ENCODE measurements around the gene RICTOR.

Gene RICTOR

DNA sequence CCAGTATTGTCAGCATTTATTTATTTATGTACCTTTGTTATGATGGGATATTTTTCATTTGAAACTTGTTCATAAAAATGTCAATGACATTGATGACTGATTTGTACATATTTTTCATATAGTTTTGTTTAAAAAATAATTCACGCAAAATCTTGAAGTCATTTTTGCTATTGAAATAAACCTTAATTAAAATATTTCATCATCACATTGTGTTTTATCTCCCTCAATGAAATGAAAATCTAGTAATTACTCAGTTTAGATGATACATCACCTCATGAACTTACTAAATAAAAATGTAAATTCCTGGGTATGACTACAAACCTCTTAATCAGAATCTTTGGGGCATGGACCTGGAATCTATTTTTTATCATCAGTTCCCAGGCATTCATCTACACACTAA is 138.8 kb downstream of the RICTOR start:
- no peak for TF ChIP-seq GATA2 (IDR thresholded peaks at IDR 0.05; ENCODE audit: low read depth, low read length)
- no peak for TF ChIP-seq GATA3 (IDR thresholded peaks at IDR 0.05; ENCODE audit: low read depth, low read length)

DNA sequence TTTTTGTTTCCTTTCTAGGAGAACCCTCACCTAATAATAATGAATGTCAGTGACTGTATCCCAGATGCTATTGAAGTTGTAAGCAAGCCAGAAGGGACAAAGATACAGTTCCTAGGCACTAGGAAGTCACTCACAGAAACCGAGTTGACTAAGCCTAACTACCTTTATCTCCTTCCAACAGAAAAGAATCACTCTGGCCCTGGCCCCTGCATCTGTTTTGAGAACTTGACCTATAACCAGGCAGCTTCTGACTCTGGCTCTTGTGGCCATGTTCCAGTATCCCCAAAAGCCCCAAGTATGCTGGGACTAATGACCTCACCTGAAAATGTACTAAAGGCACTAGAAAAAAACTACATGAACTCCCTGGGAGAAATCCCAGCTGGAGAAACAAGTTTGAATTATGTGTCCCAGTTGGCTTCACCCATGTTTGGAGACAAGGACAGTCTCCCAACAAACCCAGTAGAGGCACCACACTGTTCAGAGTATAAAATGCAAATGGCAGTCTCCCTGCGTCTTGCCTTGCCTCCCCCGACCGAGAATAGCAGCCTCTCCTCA is 141.3 kb downstream of the RICTOR start:
- no peak for TF ChIP-seq GATA2 (IDR thresholded peaks at IDR 0.05; ENCODE audit: low read depth, low read length)
- TF ChIP-seq GATA3 (IDR thresholded peaks at IDR 0.05; ENCODE audit: low read depth, low read length) = no peak

DNA sequence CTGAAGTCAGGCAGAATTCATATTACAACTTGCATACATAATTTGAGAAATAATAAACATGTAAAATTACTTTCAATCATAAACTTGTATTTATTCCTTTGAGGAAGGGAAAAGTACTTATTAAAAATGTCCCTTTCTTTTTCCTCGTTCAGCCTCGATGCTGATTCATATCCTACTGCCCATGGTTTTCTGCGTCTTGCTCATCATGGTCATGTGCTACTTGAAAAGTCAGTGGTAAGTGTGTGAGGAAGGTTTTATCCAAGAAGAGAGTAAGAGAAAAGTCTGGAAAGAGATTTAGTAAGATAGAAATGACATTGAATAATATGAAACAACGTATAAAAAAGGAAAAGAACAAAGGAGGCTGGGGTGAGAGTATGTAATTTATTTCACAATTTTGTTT is 142.5 kb downstream of the RICTOR start:
- TF ChIP-seq GATA2 (IDR thresholded peaks at IDR 0.05; ENCODE audit: low read depth, low read length) = no peak

DNA sequence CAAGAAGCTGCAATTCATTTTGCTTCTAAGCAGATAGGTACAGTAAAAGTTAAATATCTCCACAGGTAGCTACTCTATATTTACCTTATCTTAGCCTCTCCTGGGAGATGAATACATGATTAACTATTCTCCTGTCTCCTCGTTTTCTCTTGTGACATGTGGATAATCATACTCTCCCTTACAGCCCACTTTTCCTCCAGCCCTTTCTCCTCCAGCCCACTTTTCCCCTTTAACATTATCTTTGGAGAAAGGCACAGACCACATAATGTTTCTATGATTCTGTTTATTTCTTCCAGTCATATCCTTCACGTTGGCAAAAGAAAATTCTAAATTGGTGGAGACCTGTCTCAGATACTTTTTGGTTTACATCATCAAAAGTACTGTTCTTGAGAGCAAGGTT is 144.4 kb downstream of the RICTOR start:
- TF ChIP-seq GATA3 (IDR thresholded peaks at IDR 0.05; ENCODE audit: low read depth, low read length) (no peak), GATA2 (IDR thresholded peaks at IDR 0.05; ENCODE audit: low read depth, low read length) (no peak)

DNA sequence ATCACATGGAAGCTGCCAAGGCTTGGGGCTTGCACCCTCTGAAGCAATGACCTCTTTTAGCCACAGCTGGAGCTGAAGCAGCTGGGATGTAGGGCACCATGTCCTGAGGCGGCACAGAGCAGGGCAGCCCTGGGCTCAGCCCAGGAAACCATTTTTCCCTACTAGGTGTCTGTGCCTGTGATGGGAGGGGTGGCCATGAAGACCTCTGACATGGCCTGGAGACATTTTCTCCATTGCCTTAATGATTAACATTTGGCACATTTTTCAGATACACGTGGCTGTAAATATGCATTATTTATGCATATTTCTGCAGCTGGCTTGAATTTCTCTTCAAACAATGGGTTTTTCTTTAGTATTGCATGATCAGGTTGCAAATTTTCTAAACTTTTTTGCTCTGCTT is 146.7 kb downstream of the RICTOR start:
- TF ChIP-seq GATA3 (IDR thresholded peaks at IDR 0.05; ENCODE audit: low read depth, low read length) = no peak
- no peak for TF ChIP-seq GATA2 (IDR thresholded peaks at IDR 0.05; ENCODE audit: low read depth, low read length)

DNA sequence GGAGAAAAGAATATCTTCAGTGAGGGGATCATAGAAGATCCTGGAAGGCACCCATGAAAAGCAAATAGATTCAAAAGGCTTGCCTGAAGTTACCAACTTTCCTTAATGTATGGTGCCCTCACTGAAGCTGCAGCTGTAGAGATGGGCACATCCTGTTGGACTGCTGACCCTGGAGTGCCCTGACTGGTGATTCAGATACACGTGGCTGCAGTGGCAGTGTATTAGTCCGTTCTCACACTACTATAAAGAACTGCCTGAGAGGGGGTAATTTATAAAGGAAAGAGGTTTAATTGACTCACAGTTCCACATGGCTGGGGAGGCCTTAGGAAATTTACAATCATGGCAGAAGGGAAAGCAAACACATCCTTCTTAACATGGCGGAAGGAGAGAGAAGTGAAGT is 148.1 kb downstream of the RICTOR start:
- no peak for TF ChIP-seq GATA2 (IDR thresholded peaks at IDR 0.05; ENCODE audit: low read depth, low read length)
- no peak for TF ChIP-seq GATA3 (IDR thresholded peaks at IDR 0.05; ENCODE audit: low read depth, low read length)

DNA sequence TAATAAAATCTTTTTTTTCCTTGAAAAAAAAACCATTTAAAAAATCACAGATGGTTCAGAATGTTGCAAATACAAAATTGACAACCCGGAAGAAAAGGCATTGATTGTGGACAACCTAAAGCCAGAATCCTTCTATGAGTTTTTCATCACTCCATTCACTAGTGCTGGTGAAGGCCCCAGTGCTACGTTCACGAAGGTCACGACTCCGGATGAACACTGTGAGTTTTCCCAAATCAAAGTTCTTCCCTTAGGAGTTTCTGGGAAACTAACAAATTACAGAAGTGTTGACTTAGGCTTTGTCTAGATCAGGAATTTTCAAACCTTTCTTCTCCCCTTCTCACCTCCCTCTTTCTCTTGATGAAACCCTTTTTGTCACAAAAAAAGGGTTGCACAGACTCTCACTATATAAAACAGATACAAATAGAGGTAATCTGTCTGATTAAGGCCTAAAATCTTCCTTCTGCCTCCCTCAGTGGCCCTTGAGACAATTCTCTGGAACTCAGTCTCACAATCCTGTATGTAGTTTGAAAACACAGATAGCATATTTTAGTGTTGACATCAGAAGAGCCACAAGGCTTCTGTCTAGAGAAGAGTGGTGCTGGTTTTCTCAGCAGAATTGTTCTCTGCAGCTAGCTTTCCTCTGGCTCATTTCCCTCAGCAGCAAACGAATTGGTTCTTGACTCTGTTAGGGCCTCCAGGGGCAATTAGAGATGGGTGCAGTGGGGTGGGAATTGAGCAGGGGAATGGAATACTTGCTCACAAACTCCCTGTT is 148.9 kb downstream of the RICTOR start:
- TF ChIP-seq GATA3 (IDR thresholded peaks at IDR 0.05; ENCODE audit: low read depth, low read length) (no peak), GATA2 (IDR thresholded peaks at IDR 0.05; ENCODE audit: low read depth, low read length) (no peak)

DNA sequence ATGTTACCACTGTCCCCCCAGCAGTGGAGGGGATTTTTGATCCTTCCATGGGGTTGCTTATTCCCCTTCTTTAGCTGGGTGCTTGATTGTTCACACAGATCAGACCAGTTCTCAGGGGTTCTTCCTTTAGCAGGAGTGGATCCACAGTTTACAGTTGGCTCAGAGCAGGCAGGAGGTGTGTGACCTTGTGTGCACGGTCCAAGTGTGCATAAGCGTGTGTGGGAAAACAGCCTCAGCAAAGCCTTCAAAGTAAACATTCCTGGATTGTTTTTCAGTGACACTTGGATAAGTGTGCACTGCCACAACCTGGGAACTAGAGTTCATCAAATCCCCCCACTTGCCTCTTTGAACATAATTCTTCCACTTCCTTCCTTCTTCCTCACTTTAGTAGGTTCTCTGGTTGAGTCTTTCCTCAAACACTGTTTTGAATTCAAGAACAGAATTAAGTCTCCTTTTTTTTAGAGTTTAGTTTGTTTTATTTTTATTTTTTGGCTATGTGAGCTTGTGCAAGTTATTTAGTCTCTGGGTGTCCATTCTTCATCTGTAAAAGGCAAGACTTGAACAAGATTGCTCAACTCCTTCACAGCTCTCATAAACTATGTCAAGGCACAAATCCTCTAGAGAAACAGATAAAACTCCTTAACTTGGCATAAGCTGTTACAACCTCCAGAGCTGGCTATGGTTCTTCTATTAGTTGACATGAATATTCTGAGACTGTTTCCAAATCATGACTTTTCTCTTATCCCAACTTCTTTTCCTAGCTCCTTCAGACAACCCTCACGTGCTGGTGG is 150.3 kb downstream of the RICTOR start:
- no peak for TF ChIP-seq GATA2 (IDR thresholded peaks at IDR 0.05; ENCODE audit: low read depth, low read length)
- no peak for TF ChIP-seq GATA3 (IDR thresholded peaks at IDR 0.05; ENCODE audit: low read depth, low read length)

DNA sequence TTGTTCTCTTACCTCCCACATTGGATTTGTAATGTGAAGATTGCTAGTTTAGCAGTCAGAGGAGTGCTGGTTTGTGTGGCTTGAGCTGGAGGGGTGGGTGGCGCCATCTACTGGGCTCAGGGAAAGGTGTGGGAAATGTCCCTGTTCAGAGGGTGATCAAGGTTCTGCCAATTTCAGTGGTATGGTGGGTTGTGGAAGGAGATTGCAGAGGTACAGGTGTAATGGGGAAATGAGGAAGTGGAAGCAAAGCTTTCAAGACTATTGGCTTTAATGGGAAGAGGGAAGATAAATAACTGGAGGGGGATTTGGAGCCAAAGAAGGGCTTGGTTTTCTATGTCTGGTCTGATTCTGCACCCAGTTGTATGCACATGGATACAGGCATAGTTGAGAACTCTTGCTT is 152.0 kb downstream of the RICTOR start:
- TF ChIP-seq GATA3 (IDR thresholded peaks at IDR 0.05; ENCODE audit: low read depth, low read length) = no peak

DNA sequence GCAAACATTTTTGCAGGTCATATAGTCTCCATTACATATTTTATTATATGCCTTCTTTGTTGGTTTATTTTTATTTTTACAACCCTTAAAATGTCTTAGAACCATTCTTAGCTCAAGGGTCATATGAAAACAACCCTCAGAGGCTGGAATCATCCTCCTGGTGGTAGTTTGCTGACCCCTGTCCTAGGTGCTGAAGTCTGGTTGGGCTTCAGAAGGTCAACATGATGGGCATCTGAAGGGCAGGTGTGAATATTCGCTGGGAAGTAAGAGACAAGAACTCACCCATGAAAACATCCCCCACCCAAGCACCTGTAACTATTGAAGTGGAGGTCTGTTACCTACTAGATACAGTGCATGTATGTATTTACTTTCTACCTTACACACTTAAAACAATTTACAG is 153.0 kb downstream of the RICTOR start:
- TF ChIP-seq GATA2 (IDR thresholded peaks at IDR 0.05; ENCODE audit: low read depth, low read length) = no peak
- TF ChIP-seq GATA3 (IDR thresholded peaks at IDR 0.05; ENCODE audit: low read depth, low read length) = no peak

DNA sequence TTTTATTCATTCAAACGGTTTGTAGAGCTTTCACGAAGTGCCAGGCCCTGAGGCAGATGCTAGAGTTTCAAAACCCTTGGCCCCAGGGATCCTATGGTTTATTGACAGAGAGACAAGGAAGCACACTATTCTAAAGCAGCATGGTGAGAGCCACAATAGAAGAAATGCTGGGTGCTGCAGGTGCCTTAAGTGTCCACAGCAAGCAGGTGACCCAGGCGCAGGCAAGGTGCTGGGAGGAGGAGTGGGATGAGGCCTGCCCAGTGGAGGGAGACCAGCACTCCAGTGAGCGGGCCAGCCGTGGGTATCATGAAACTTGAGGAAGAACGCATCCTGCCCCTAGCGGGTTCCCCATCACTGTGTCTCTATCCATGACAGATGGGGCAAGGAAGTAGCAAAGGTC is 157.4 kb downstream of the RICTOR start:
- no peak for TF ChIP-seq GATA3 (IDR thresholded peaks at IDR 0.05; ENCODE audit: low read depth, low read length)
- TF ChIP-seq GATA2 (IDR thresholded peaks at IDR 0.05; ENCODE audit: low read depth, low read length) = no peak

DNA sequence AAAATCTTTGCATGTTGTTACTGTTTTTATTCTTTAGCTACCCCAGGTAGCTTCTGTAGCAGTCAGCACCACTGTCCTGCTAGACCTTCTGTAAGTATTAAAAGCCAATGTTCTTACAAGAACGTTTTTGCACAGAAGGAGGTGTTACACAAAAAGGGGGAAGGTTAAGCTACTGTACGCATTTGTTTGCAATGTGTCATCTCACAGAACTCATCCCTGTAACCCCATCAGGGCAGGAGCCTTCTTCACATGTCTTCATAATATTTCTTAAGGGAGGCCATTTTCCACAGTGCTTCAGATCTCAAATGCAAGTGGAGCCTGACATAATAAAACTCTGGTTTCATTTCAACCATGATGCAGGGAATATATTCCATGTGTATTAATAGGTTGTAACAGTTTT is 160.5 kb downstream of the RICTOR start:
- no peak for TF ChIP-seq GATA2 (IDR thresholded peaks at IDR 0.05; ENCODE audit: low read depth, low read length)
- TF ChIP-seq GATA3 (IDR thresholded peaks at IDR 0.05; ENCODE audit: low read depth, low read length) = no peak

DNA sequence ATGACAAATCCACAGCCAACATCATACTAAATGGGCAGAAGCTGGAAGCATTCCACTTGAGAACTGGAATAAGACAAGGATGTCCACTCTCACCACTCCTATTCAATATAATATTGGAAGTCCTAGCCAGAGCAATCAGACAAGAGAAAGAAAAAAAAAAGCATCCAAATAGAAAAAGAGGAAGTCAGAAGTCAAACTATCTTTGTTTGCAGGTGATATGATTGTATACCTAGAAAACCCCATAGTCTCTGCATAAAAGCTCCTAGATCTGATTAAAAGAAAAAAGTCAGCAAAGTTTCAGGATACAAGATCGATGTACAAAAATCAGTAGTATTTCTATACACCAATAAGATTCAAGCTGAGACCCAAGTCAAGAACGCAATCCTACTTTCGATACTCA is 162.3 kb downstream of the RICTOR start:
- TF ChIP-seq GATA2 (IDR thresholded peaks at IDR 0.05; ENCODE audit: low read depth, low read length) = no peak
- no peak for TF ChIP-seq GATA3 (IDR thresholded peaks at IDR 0.05; ENCODE audit: low read depth, low read length)

DNA sequence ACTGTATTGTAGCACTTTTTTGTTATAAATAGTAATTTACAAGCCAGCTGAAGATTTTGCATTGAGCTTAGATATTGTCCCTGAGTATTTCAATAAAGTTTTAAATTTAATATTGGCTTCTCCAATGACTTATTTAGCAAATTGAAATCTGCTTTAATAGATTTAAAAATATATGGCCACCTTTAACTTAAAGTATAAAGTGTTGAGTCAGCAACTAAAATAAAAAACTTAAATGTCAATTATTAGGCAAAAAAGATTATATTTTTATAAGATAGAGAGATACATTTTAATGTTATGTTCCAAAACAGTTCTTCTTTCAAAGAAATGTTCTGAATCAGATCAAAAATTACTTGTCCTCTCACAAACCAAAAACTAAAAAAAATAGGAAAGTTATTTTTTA is 167.7 kb downstream of the RICTOR start:
- TF ChIP-seq GATA3 (IDR thresholded peaks at IDR 0.05; ENCODE audit: low read depth, low read length) (no peak), GATA2 (IDR thresholded peaks at IDR 0.05; ENCODE audit: low read depth, low read length) (no peak)

DNA sequence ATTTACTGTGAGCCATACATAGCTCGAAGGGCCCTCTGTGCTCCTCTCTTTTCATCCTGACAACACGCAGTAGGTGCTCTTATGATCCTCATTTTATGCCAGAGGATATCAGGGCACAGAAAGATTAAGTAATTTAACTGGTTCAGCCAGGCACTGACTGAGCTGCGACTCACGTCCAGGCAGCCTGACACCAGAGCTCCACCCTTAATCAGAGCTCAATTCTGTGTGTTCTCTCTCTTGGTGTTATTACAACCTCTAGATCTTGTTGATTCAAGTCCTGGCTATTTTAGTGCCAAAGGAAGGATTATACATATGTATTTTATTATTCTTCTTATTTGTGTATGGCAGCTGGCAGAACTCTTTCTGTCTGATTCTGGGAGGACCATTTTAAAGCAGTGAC is 168.7 kb downstream of the RICTOR start:
- no peak for TF ChIP-seq GATA3 (IDR thresholded peaks at IDR 0.05; ENCODE audit: low read depth, low read length)
- no peak for TF ChIP-seq GATA2 (IDR thresholded peaks at IDR 0.05; ENCODE audit: low read depth, low read length)
